Measurements from ENCODE around the gene ZNF581.

Gene ZNF581

GRCh38 chr19:55669418-55670279, 26.2 kb downstream of the ZNF581 start:
- in situ Hi-C loops (cut with HindIII; ENCODE audit: low pct_unique_long_range_greater_than_20kb, low sequenced_read_pairs), result no loop called here
- DNase-seq (ENCODE audit: low read depth in 1 of 2, low spot score in 1 of 2), result no peak
- no peak for TF ChIP-seq JUND (IDR thresholded peaks at IDR 0.05; ENCODE audit: low read depth)

DNA sequence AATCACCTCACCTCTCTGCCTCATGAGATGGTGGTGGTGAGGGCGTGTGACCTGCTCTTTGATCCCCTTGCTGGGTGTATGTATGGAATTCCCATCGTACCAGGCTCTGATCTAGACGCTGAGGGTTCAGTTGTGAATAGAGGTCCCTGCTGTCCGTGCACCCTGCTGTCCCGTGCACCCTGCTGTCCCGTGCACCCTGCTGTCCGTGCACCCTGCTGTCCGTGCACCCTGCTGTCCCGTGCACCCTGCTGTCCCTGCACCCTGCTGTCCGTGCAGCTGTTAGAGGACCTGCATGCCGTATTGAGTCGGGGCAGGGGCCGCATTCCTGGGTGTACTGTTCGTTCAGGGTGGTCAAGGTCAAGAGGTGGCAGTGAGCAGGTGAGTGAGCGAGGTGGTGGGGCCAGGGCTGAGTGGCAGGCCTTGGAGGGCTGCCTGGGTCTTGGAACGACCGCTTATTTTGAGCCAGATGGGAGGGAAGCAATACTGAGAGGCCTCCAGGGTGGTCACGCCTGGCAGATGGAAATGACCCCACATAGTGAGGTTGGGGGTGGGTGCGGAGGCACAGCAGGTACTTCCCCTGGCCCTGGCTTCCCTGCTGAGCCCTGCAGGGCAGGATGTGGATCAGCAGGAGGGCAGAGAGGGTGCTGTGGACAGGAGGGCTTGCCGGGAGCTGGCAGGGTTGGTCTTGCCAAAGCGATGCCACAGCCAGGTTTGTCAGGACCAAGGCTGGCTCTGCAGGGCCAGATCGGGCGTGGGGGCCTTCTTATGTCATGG, 27.0 kb downstream of the ZNF581 start:
- TF ChIP-seq JUND (IDR thresholded peaks at IDR 0.05; ENCODE audit: low read depth), result no peak
- in situ Hi-C loops (cut with HindIII; ENCODE audit: low pct_unique_long_range_greater_than_20kb, low sequenced_read_pairs), result no loop called here
- DNase-seq (ENCODE audit: low read depth in 1 of 2, low spot score in 1 of 2), result no peak

DNA sequence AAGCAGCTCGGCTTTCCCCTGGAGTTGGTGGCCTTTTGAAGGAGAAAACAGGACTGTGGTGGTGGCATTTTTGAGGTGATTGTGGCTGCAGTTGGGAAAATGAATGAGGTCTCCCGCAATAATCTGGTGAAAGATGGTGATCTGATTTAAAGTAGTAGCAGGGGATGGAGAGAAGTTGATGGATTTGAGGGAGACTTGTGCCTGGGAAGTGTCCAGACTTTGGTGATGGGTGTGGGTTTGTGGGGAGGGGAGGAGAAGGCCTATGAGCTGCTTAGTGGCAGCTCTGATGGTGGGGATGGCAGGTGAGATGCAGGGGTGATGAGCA, 27.6 kb downstream of the ZNF581 start:
- in situ Hi-C loops (cut with HindIII; ENCODE audit: low pct_unique_long_range_greater_than_20kb, low sequenced_read_pairs), result no loop called here
- no peak for DNase-seq (ENCODE audit: low read depth in 1 of 2, low spot score in 1 of 2)
- TF ChIP-seq JUND (IDR thresholded peaks at IDR 0.05; ENCODE audit: low read depth), result no peak

- no peak for TF ChIP-seq JUND (IDR thresholded peaks at IDR 0.05; ENCODE audit: low read depth)
- in situ Hi-C loops (cut with HindIII; ENCODE audit: low pct_unique_long_range_greater_than_20kb, low sequenced_read_pairs), result no loop called here
- DNase-seq (ENCODE audit: low read depth in 1 of 2, low spot score in 1 of 2), result no peak
Measured at GRCh38 chr19:55672418-55672817, 29.0 kb downstream of the ZNF581 start.

- no peak for TF ChIP-seq JUND (IDR thresholded peaks at IDR 0.05; ENCODE audit: low read depth)
- DNase-seq (ENCODE audit: low read depth in 1 of 2, low spot score in 1 of 2), result no peak
- in situ Hi-C loops (cut with HindIII; ENCODE audit: low pct_unique_long_range_greater_than_20kb, low sequenced_read_pairs), result no loop called here
Measured at GRCh38 chr19:55673465-55673864, 30.0 kb downstream of the ZNF581 start.

GRCh38 chr19:55673889-55674288, 30.4 kb downstream of the ZNF581 start:
- TF ChIP-seq JUND (IDR thresholded peaks at IDR 0.05; ENCODE audit: low read depth), result no peak
- no peak for DNase-seq (ENCODE audit: low read depth in 1 of 2, low spot score in 1 of 2)
- in situ Hi-C loops (cut with HindIII; ENCODE audit: low pct_unique_long_range_greater_than_20kb, low sequenced_read_pairs), result no loop called here

GRCh38 chr19:55674459-55674840, 31.0 kb downstream of the ZNF581 start:
- TF ChIP-seq JUND (IDR thresholded peaks at IDR 0.05; ENCODE audit: low read depth), result no peak
- in situ Hi-C loops (cut with HindIII; ENCODE audit: low pct_unique_long_range_greater_than_20kb, low sequenced_read_pairs), result no loop called here
- DNase-seq (ENCODE audit: low read depth in 1 of 2, low spot score in 1 of 2), result no peak

- TF ChIP-seq JUND (IDR thresholded peaks at IDR 0.05; ENCODE audit: low read depth), result no peak
- in situ Hi-C loops (cut with HindIII; ENCODE audit: low pct_unique_long_range_greater_than_20kb, low sequenced_read_pairs), result no loop called here
- DNase-seq (ENCODE audit: low read depth in 1 of 2, low spot score in 1 of 2), result peak; percentile 91 to 95
Measured at GRCh38 chr19:55674841-55675660, 31.6 kb downstream of the ZNF581 start, which contains the start of gene EPN1. TSS of gene EPN1 (plus strand) at chr19:55675226. CDS start at chr19:55678628, 3,402 bp downstream.

DNA sequence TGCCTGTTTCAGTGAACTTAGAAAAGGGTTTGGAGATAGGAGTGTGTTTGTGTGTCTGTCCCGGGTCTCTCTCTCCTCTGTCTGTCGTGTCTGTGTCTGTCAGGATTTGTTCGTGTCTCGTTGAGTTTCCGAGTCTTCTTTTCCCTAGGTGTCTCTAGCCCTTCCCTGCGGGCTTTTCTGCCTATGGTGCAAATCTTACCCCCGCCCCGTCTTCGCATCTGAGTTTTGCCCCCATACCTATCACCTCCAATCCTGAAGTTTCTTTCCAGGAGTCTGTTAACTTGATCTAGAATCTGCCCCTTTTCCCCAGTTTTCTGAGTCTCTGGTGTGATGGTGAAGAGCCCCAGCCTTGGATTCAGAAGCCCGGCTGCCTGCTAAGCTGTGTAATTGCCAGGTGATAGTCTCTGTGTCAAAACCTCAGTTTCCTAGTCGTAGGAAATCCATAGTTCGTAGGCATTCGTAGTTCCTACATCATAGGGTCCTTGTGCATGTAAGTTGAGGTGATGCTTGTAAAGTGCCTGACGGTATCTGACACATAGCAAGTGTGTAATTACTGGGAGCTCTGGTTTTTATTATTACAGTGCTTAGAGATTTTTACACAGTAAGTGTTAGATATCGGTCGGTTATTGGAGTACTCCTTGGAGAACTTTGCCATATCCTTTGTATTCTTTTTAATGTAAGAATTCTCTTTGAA, 32.4 kb downstream of the ZNF581 start:
- no peak for DNase-seq (ENCODE audit: low read depth in 1 of 2, low spot score in 1 of 2)
- in situ Hi-C loops (cut with HindIII; ENCODE audit: low pct_unique_long_range_greater_than_20kb, low sequenced_read_pairs), result no loop called here
- TF ChIP-seq JUND (IDR thresholded peaks at IDR 0.05; ENCODE audit: low read depth), result no peak

- in situ Hi-C loops (cut with HindIII; ENCODE audit: low pct_unique_long_range_greater_than_20kb, low sequenced_read_pairs), result no loop called here
- peak in 1 of 2 experiments; percentile 14 for DNase-seq (ENCODE audit: low read depth in 1 of 2, low spot score in 1 of 2)
- no peak for TF ChIP-seq JUND (IDR thresholded peaks at IDR 0.05; ENCODE audit: low read depth)
Measured at GRCh38 chr19:55676383-55676782, 32.9 kb downstream of the ZNF581 start.

GRCh38 chr19:55676889-55677505, 33.5 kb downstream of the ZNF581 start:
- in situ Hi-C loops (cut with HindIII; ENCODE audit: low pct_unique_long_range_greater_than_20kb, low sequenced_read_pairs), result no loop called here
- no peak for TF ChIP-seq JUND (IDR thresholded peaks at IDR 0.05; ENCODE audit: low read depth)
- DNase-seq (ENCODE audit: low read depth in 1 of 2, low spot score in 1 of 2), result no peak

Measured in T47D (cell line).